Ishikawa (cell line): ENCODE data around the gene ZNF878.

ENCODE experiments used
- CEBPB ChIP-seq: IDR thresholded peaks from 2 replicates; pipeline ENCODE4 v1.6.1; 2012
- CREB1 ChIP-seq: IDR thresholded peaks from 2 replicates; pipeline ENCODE4 v1.6.1; 2012; ENCODE audit warnings: low read depth
- EGR1 ChIP-seq: IDR thresholded peaks from 2 replicates; pipeline ENCODE4 v1.6.1; 2012
- EP300 ChIP-seq: IDR thresholded peaks from 2 replicates; pipeline ENCODE4 v1.6.1; 2012; ENCODE audit warnings: borderline replicate concordance
- FOXM1 ChIP-seq: IDR thresholded peaks from 2 replicates; pipeline ENCODE4 v1.6.1; 2012; ENCODE audit warnings: low read depth, borderline replicate concordance
- NFIC ChIP-seq: IDR thresholded peaks from 2 replicates; pipeline ENCODE4 v1.6.1; 2012
- RAD21 ChIP-seq: IDR thresholded peaks from 2 replicates; pipeline ENCODE4 v1.6.1; 2012; ENCODE audit warnings: low read depth
- TAF1 ChIP-seq: IDR thresholded peaks from 2 replicates; pipeline ENCODE4 v1.6.1; 2012; ENCODE audit warnings: low read depth, mild to moderate bottlenecking
- TCF12 ChIP-seq: IDR thresholded peaks from 2 replicates; pipeline ENCODE4 v1.6.1; 2012; ENCODE audit warnings: low read depth
- TEAD4 ChIP-seq: IDR thresholded peaks from 2 replicates; pipeline ENCODE4 v1.6.1; 2012
- YY1 ChIP-seq: IDR thresholded peaks from 2 replicates; pipeline ENCODE4 v1.6.1; 2012; ENCODE audit warnings: low read depth
- ZBTB7A ChIP-seq: IDR thresholded peaks from 2 replicates; pipeline ENCODE4 v1.6.1; 2012; ENCODE audit warnings: low read depth
- TF ChIP-seq, protein P1 (sequence below): IDR thresholded peaks from 2 replicates; pipeline ENCODE4 v1.6.1; 2012
- TF ChIP-seq, protein P2 (sequence below): IDR thresholded peaks from 2 replicates; pipeline ENCODE4 v1.6.1; 2012; ENCODE audit warnings: low read depth, mild to moderate bottlenecking
- TF ChIP-seq, protein P3 (sequence below): IDR thresholded peaks from 2 replicates; pipeline ENCODE4 v1.6.1; 2012

Gene ZNF878

DNA sequence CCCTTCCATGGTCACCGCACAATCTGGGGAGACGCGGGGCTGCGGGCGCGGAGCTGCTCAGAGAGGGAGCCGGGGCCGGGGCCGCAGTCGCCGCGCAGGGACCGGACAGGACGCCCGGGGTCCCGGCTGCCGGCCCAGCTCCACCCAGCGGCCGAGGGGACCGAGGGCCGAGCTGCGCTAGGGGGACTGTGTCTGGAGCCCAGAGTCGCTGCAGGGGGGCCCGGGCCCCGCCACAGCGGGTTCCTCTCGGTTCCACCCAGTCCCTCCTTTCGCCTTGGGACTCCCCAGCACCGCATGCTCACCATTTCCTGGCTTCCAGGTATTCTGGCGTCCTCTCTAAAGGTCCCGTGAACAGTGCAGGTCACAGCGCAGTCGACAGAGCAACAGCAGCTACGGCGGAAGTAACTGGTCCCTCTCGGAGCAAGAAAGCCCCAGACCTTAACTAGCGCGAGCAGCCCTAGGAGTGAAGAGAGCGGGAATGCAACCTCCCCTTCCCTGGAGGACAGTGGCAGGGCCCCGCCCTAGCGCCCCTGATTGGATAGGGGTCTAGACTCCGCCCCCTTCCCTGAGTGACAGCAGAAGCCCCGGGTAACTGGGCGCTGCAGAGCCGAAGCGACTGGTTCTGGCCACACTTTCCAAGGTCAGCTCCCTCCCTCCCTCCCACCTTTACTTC, at the start of gene ZNF878:
Gene ZNF878, minus strand, starts transcription at position 465 of the 673 bp plus-strand sequence. Its CDS starts 160 bp downstream, at position 305.
- TF ChIP-seq TEAD4 = peak; percentile 52; the same call in 1 of the 2 replicates
- TF ChIP-seq YY1 = no peak
- peak; percentile 98 for TF ChIP-seq TAF1
- no peak for TF ChIP-seq EGR1
- TF ChIP-seq NFIC = no peak
- TF ChIP-seq TCF12 = no peak
- TF ChIP-seq, protein P1, sequence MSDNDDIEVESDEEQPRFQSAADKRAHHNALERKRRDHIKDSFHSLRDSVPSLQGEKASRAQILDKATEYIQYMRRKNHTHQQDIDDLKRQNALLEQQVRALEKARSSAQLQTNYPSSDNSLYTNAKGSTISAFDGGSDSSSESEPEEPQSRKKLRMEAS = peak; percentile 67; the same call in 1 of the 2 replicates

DNA sequence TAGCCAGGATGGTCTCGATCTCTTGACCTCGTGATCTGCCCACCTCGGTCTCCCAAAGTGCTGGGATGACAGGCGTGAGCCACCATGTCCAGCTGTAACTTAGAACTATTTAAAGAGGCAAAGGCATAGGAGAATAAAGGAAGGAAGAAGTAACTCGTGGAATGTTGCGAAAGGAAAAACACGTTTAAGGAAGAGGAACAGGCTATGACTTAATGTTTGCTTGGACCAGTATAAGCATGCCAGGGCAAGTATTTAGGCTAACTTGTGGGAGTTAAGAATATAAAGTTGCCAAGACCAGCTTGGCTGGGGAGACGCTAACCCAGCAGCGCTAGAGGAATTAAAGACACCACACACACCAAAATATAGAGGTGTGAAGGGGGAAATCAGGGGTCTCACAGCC, 45.3 kb upstream of the ZNF878 start:
- TF ChIP-seq TAF1 (no peak), EP300 (no peak), ZBTB7A (no peak), CEBPB (no peak), EGR1 (no peak), RAD21 (no peak), TCF12 (no peak), CREB1 (no peak), NFIC (no peak), TEAD4 (no peak), YY1 (no peak)
- TF ChIP-seq, protein P1 = no peak
- TF ChIP-seq, protein P2, sequence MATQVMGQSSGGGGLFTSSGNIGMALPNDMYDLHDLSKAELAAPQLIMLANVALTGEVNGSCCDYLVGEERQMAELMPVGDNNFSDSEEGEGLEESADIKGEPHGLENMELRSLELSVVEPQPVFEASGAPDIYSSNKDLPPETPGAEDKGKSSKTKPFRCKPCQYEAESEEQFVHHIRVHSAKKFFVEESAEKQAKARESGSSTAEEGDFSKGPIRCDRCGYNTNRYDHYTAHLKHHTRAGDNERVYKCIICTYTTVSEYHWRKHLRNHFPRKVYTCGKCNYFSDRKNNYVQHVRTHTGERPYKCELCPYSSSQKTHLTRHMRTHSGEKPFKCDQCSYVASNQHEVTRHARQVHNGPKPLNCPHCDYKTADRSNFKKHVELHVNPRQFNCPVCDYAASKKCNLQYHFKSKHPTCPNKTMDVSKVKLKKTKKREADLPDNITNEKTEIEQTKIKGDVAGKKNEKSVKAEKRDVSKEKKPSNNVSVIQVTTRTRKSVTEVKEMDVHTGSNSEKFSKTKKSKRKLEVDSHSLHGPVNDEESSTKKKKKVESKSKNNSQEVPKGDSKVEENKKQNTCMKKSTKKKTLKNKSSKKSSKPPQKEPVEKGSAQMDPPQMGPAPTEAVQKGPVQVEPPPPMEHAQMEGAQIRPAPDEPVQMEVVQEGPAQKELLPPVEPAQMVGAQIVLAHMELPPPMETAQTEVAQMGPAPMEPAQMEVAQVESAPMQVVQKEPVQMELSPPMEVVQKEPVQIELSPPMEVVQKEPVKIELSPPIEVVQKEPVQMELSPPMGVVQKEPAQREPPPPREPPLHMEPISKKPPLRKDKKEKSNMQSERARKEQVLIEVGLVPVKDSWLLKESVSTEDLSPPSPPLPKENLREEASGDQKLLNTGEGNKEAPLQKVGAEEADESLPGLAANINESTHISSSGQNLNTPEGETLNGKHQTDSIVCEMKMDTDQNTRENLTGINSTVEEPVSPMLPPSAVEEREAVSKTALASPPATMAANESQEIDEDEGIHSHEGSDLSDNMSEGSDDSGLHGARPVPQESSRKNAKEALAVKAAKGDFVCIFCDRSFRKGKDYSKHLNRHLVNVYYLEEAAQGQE = no peak
- TF ChIP-seq, protein P3, sequence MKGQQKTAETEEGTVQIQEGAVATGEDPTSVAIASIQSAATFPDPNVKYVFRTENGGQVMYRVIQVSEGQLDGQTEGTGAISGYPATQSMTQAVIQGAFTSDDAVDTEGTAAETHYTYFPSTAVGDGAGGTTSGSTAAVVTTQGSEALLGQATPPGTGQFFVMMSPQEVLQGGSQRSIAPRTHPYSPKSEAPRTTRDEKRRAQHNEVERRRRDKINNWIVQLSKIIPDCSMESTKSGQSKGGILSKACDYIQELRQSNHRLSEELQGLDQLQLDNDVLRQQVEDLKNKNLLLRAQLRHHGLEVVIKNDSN = no peak

DNA sequence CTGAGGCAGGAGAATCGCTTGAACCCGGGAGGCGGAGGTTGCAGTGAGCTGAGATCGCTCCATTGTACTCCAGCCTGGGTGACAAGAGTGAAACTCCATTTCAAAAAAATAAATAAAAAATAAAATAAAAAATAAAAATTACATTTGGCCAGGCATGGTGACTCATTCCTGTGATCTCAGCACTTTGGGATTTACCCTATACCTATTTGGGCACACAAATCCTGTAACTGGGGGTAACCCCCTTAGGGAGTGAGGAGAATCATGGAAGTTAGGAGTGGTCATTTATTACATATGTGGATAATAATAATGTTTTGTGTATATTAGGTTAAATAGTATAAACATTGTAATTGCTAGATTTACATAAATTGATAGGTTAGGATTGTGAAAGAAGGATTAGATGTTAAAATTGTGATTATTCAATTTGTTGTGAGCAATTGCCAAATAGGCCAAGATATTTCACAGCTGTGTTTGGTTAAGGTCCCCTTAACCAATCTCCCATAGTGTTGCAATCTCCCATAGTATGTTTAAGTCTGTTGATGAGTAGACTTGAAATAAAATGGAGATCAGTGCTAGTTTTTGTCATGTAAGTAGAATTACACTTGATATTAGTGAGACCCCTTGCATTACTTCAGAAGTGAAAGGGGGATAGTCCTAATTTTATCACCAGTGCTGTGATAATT, 42.5 kb upstream of the ZNF878 start:
- no peak for TF ChIP-seq TAF1
- TF ChIP-seq ZBTB7A = no peak
- TF ChIP-seq EP300 = no peak
- TF ChIP-seq CREB1 = no peak
- no peak for TF ChIP-seq FOXM1
- TF ChIP-seq, protein P1 = no peak
- no peak for TF ChIP-seq RAD21
- TF ChIP-seq EGR1 = no peak
- TF ChIP-seq CEBPB = no peak
- TF ChIP-seq, protein P3 = no peak
- TF ChIP-seq TCF12 = no peak
- no peak for TF ChIP-seq NFIC
- no peak for TF ChIP-seq YY1
- TF ChIP-seq, protein P2 = no peak
- no peak for TF ChIP-seq TEAD4

DNA sequence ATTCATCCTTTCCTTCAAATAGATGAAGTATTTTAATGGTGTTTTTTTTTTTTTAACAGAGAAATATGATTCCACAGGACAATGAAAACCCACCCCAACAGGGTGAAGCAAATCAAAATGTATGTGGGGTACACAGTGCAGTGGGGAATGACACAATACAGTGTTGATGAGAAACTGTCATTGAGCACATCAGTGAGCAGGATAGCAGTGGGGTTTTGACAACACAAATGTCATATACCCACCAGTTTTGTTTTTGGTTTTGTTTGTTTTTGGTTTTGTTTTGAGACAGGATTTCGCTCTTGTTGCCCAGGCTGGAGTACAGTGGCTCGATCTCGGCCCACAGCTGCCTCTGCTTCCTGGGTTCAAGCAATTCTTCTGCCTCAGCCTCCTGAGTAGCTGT, 41.0 kb upstream of the ZNF878 start:
- no peak for TF ChIP-seq RAD21
- no peak for TF ChIP-seq ZBTB7A
- TF ChIP-seq, protein P3 = no peak
- no peak for TF ChIP-seq CEBPB
- TF ChIP-seq, protein P1 = no peak
- no peak for TF ChIP-seq TAF1
- no peak for TF ChIP-seq FOXM1
- no peak for TF ChIP-seq TCF12
- TF ChIP-seq EGR1 = no peak
- TF ChIP-seq EP300 = no peak
- TF ChIP-seq TEAD4 = no peak
- TF ChIP-seq NFIC = no peak
- no peak for TF ChIP-seq CREB1
- TF ChIP-seq, protein P2 = no peak
- TF ChIP-seq YY1 = no peak
